ENCODE measurements around the gene SLC9C2.
A peak's percentile ranks its signal among the peaks of the same experiment; 100 is the strongest.
"Not testable (repeated sequence)": the region's sequence is repeated elsewhere in the genome, so short reads cannot be mapped to it uniquely, and the experiment has no call there.

SLC9C2 gene

GRCh38 chr1:173485401-173485800, 117.5 kb downstream of the SLC9C2 start:
- no peak for DNase-seq (ENCODE audit: low read depth in 2 of 2, low spot score in 1 of 2)

GRCh38 chr1:173484276-173484675, 118.6 kb downstream of the SLC9C2 start:
- DNase-seq (ENCODE audit: low read depth in 2 of 2, low spot score in 1 of 2): no peak

GRCh38 chr1:173482683-173483082, 120.2 kb downstream of the SLC9C2 start:
- no peak for DNase-seq (ENCODE audit: low read depth in 2 of 2, low spot score in 1 of 2)

GRCh38 chr1:173481195-173481772, 121.6 kb downstream of the SLC9C2 start:
- DNase-seq (ENCODE audit: low read depth in 2 of 2, low spot score in 1 of 2): no peak

- DNase-seq (ENCODE audit: low read depth in 2 of 2, low spot score in 1 of 2): no peak
These were observed 123.2 kb downstream of the SLC9C2 start for GRCh38 chr1:173479649-173480048.

- DNase-seq (ENCODE audit: low read depth in 2 of 2, low spot score in 1 of 2): no peak
These were observed 124.7 kb downstream of the SLC9C2 start for GRCh38 chr1:173478094-173478674.

- DNase-seq (ENCODE audit: low read depth in 2 of 2, low spot score in 1 of 2): peak; percentile 68 to 76
These were observed 125.4 kb downstream of the SLC9C2 start, which contains the start of gene PRDX6 for GRCh38 chr1:173477286-173478093. TSS of gene PRDX6 (plus strand) at chr1:173477335. CDS start at chr1:173477398, 63 bp downstream.

GRCh38 chr1:173476665-173477285, 126.1 kb downstream of the SLC9C2 start:
- DNase-seq (ENCODE audit: low read depth in 2 of 2, low spot score in 1 of 2): peak; percentile 44 to 49

GRCh38 chr1:173476197-173476664, 126.6 kb downstream of the SLC9C2 start:
- no peak for DNase-seq (ENCODE audit: low read depth in 2 of 2, low spot score in 1 of 2)

- DNase-seq (ENCODE audit: low read depth in 2 of 2, low spot score in 1 of 2): no peak
These were observed 127.2 kb downstream of the SLC9C2 start for GRCh38 chr1:173475564-173476196.

GRCh38 chr1:173474780-173475421, 128.0 kb downstream of the SLC9C2 start:
- not testable (repeated sequence) for DNase-seq (ENCODE audit: low read depth in 2 of 2, low spot score in 1 of 2)

- no peak for DNase-seq (ENCODE audit: low read depth in 2 of 2, low spot score in 1 of 2)
These were observed 128.6 kb downstream of the SLC9C2 start for GRCh38 chr1:173474097-173474779.

GRCh38 chr1:173473599-173474011, 129.3 kb downstream of the SLC9C2 start:
- DNase-seq (ENCODE audit: low read depth in 2 of 2, low spot score in 1 of 2): no peak

GRCh38 chr1:173470608-173471007, 132.3 kb downstream of the SLC9C2 start:
- no peak for DNase-seq (ENCODE audit: low read depth in 2 of 2, low spot score in 1 of 2)

GRCh38 chr1:173469656-173470055, 133.2 kb downstream of the SLC9C2 start:
- DNase-seq (ENCODE audit: low read depth in 2 of 2, low spot score in 1 of 2): no peak

GRCh38 chr1:173467426-173467825, 135.4 kb downstream of the SLC9C2 start:
- DNase-seq (ENCODE audit: low read depth in 2 of 2, low spot score in 1 of 2): no peak

- DNase-seq (ENCODE audit: low read depth in 2 of 2, low spot score in 1 of 2): not testable (repeated sequence)
These were observed 138.7 kb downstream of the SLC9C2 start for GRCh38 chr1:173464185-173464584.

GRCh38 chr1:173462666-173463065, 140.2 kb downstream of the SLC9C2 start:
- not testable (repeated sequence) for DNase-seq (ENCODE audit: low read depth in 2 of 2, low spot score in 1 of 2)

- no peak for DNase-seq (ENCODE audit: low read depth in 2 of 2, low spot score in 1 of 2)
These were observed 143.0 kb downstream of the SLC9C2 start for GRCh38 chr1:173459885-173460284.

GRCh38 chr1:173454966-173455524, 147.8 kb downstream of the SLC9C2 start:
- DNase-seq (ENCODE audit: low read depth in 2 of 2, low spot score in 1 of 2): no peak

All from stimulated activated CD8-positive, alpha-beta memory T cell treated with anti-CD3 and anti-CD28 coated beads, Interleukin-4, amount 100 ng/mL, for 1 hour (primary cell).